Mesothelial cell of epicardium (in vitro differentiated cells): ENCODE measurements around the gene HDLBP. TPM values are rescaled to one million over a fixed set of nuclear protein-coding genes. Genes with fewer than 3 reads are reported as not detected.
"Not testable (repeated sequence)": the region's sequence is repeated elsewhere in the genome, so short reads cannot be mapped to it uniquely, and the experiment has no call there.

Experiments used
- DNase-seq, 2 experiments: peaks; one replicate each; pipeline ENCODE4 v3.0.0; 2021; ENCODE audit warnings: low spot score in 2 of 2; ENCODE audit not compliant: unreplicated experiment in 2 of 2
- H3K27ac Mint-ChIP-seq: 2 replicates; pipeline ENCODE4 v1.8.0; 2021; ENCODE audit warnings: mixed read lengths
- H3K27me3 Mint-ChIP-seq: 2 replicates; pipeline ENCODE4 v1.8.0; 2021; ENCODE audit warnings: low read depth, mixed read lengths
- H3K36me3 Mint-ChIP-seq: 2 replicates; pipeline ENCODE4 v1.8.0; 2021; ENCODE audit warnings: mixed read lengths
- H3K4me1 Mint-ChIP-seq: 2 replicates; pipeline ENCODE4 v1.8.0; 2021; ENCODE audit warnings: mixed read lengths
- H3K4me3 Mint-ChIP-seq: 2 replicates; pipeline ENCODE4 v1.8.0; 2021; ENCODE audit warnings: mild to moderate bottlenecking, moderate library complexity, mixed read lengths
- H3K9me3 Mint-ChIP-seq: 2 replicates; pipeline ENCODE4 v1.8.0; 2021; ENCODE audit warnings: mixed read lengths
- total RNA-seq: library from RNA; stranded (reverse); gene quantifications from 3 replicates; pipeline ENCODE4 v1.2.1, GENCODE V29; 2021
- TF ChIP-seq, protein P1 (sequence below): fragments of 200-600 bp; sonication (generic); IDR thresholded peaks from one replicate; pipeline ENCODE4 v1.5.0; 2021; ENCODE audit warnings: antibody characterized with exemption; ENCODE audit not compliant: unreplicated experiment

Gene HDLBP
- total RNA-seq, 1 donor from 2014 or later, result 484 TPM

DNA sequence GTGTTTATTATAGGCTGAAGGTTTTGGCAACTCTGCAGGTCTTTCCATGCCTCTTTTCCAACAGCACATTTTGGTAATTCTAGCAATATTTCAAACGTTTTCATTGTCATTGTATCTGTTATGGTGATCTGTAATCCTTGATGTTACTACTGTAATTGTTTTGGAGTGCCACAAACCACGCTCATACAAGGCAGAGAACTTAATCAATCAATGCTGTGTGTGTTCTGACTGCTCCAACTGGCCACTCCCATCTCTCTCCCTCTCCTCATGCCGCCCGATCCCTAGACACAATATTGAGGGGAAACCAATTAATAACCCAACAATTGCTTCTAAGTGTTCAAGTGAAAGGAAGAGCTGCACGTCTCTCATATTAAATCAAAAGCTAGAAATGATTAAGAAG, 32.9 kb downstream of the HDLBP start:
- TF ChIP-seq, protein P1, sequence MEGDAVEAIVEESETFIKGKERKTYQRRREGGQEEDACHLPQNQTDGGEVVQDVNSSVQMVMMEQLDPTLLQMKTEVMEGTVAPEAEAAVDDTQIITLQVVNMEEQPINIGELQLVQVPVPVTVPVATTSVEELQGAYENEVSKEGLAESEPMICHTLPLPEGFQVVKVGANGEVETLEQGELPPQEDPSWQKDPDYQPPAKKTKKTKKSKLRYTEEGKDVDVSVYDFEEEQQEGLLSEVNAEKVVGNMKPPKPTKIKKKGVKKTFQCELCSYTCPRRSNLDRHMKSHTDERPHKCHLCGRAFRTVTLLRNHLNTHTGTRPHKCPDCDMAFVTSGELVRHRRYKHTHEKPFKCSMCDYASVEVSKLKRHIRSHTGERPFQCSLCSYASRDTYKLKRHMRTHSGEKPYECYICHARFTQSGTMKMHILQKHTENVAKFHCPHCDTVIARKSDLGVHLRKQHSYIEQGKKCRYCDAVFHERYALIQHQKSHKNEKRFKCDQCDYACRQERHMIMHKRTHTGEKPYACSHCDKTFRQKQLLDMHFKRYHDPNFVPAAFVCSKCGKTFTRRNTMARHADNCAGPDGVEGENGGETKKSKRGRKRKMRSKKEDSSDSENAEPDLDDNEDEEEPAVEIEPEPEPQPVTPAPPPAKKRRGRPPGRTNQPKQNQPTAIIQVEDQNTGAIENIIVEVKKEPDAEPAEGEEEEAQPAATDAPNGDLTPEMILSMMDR, result no peak
- no peak for DNase-seq
- Mint-ChIP-seq H3K4me3 (no peak overlapping the region), H3K27me3 (no peaks in the 10 kb centered on the region), H3K27ac (peak overlapping the region; percentile 52), H3K9me3 (no peaks in the 10 kb centered on the region), H3K4me1 (peaks cover 21% of the 10 kb centered on the region), H3K36me3 (peaks cover 2% of the 10 kb centered on the region)

GRCh38 chr2:241280291-241280690, 35.2 kb downstream of the HDLBP start:
- peaks cover 21% of the 10 kb centered on the region for H3K4me1 Mint-ChIP-seq
- H3K9me3 Mint-ChIP-seq, result peaks cover 14% of the 10 kb centered on the region
- no peak for DNase-seq
- H3K27ac Mint-ChIP-seq, result no peak overlapping the region
- peaks cover 16% of the 10 kb centered on the region for H3K36me3 Mint-ChIP-seq
- H3K4me3 Mint-ChIP-seq, result no peak overlapping the region
- H3K27me3 Mint-ChIP-seq, result no peaks in the 10 kb centered on the region
- TF ChIP-seq, protein P1, result no peak

DNA sequence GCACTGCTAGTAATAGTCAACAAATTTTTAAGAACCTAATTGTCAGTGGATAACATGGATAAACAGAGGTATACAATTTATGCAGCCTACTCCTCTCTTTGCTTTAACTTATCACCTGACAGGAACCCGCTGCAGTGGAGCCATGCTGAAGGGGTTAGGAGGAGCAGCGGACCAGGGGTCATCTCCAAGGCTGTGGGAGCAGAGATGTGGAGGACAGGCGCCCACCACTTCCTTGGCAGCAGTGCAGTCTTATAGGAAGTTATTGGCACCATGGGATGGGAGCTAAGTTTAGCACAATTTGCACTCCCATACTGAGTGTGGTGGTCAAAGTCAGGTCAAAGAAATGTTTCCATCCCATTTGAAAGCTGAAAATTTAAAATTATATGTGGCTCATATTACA, 35.6 kb downstream of the HDLBP start:
- no peak for DNase-seq
- Mint-ChIP-seq H3K4me1 (peaks cover 21% of the 10 kb centered on the region), H3K4me3 (no peak overlapping the region), H3K27me3 (no peaks in the 10 kb centered on the region), H3K27ac (peak overlapping the region; percentile 80), H3K36me3 (peaks cover 21% of the 10 kb centered on the region), H3K9me3 (peaks cover 18% of the 10 kb centered on the region)
- TF ChIP-seq, protein P1, result no peak

GRCh38 chr2:241279413-241279812, 36.1 kb downstream of the HDLBP start:
- no peaks in the 10 kb centered on the region for H3K27me3 Mint-ChIP-seq

GRCh38 chr2:241278306-241278705, 37.2 kb downstream of the HDLBP start:
- not testable (repeated sequence) for H3K27ac Mint-ChIP-seq, H3K4me3 Mint-ChIP-seq, DNase-seq, H3K27me3 Mint-ChIP-seq
- Mint-ChIP-seq H3K9me3 (peaks cover 19% of the 10 kb centered on the region), H3K4me1 (peaks cover 19% of the 10 kb centered on the region), H3K36me3 (peaks cover 23% of the 10 kb centered on the region)

More at GRCh38 chr2:241279413-241279812, 36.1 kb downstream of the HDLBP start:
- no peak for DNase-seq
- H3K4me1 Mint-ChIP-seq, result peaks cover 21% of the 10 kb centered on the region
- TF ChIP-seq, protein P1, result no peak
- H3K27ac Mint-ChIP-seq, result peak overlapping the region; percentile 80
- no peak overlapping the region for H3K4me3 Mint-ChIP-seq
- H3K36me3 Mint-ChIP-seq, result peaks cover 23% of the 10 kb centered on the region
- H3K9me3 Mint-ChIP-seq, result peaks cover 19% of the 10 kb centered on the region

DNA sequence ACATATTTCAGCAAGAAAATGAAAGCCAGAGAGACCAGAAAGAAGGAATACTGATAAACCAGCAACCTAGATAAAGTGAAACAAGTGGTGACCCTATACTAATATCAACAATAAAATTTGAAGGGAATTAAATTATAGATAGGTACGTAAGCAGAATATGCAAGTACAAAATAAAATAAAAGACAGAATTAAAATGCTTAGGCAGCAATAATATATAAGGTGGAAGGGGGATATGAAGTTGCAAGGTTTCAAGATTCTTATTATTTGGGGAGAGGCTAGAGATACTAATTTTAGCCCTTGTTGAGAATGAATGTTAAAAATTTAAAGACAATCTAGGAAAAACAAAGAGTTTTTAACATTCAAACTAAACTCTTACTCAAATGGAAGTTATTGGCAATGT, 39.6 kb downstream of the HDLBP start:
- Mint-ChIP-seq H3K27ac (no peak overlapping the region), H3K9me3 (peaks cover 19% of the 10 kb centered on the region), H3K27me3 (no peaks in the 10 kb centered on the region), H3K36me3 (peaks cover 23% of the 10 kb centered on the region), H3K4me3 (no peak overlapping the region), H3K4me1 (peaks cover 16% of the 10 kb centered on the region)
- DNase-seq, result no peak
- TF ChIP-seq, protein P1, result no peak
